A549 (cell line): Measurements from ENCODE around the gene ANKRD40CL. TPM values are rescaled to one million over a fixed set of nuclear protein-coding genes. Genes with fewer than 3 reads are reported as not detected.
A peak's percentile ranks its signal among the peaks of the same experiment; 100 is the strongest.

Source experiments
- ATAC-seq, 2 experiments: fragments of 200-7000 bp in 1 of 2; fragments of >200 bp in 1 of 2; cut with Nextera tagmentation in 1 of 2; cut with Tn5 transposase in 1 of 2; 3 replicates each; pipeline versions ENCODE4 v1.8.0 to v1.9.1; 2018 to 2020; ENCODE audit warnings: mild to moderate bottlenecking in 1 of 2, moderate library complexity in 1 of 2
- CTCF ChIA-PET: fragments of 300-600 bp; sonication (Branson Sonifier 250); formaldehyde crosslinking; extraction: SDS; loops from one replicate; lab custom pipeline; 2021; ENCODE audit warnings: antibody characterized with exemption, inconsistent platforms; lab: Yijun Ruan, JAX
- POLR2A ChIA-PET: fragments of 350-600 bp; formaldehyde crosslinking; extraction: SDS; loops from one replicate; lab custom pipeline; 2021; ENCODE audit warnings: antibody characterized with exemption, inconsistent platforms; lab: Yijun Ruan, JAX
- DNase-seq, 2 experiments: peaks; one replicate each; pipeline versions ENCODE4 v3.0.0 to v3.0.0-alpha.2; 2011 to 2016; ENCODE audit warnings: low read depth in 1 of 2, low spot score in 1 of 2
- FAIRE-seq: peaks from 2 replicates; lab custom pipeline; 2011; peaks lifted over from hg19 to GRCh38; lab: Jason Lieb, UNC
- H3K27ac ChIP-seq, 2 experiments: fragments of >200 bp; sonication (Bioruptor Twin); formaldehyde crosslinking; 3 replicates each; pipeline ENCODE4 v1.5.1; 2016 to 2017
- H3K4me1 ChIP-seq: fragments of >200 bp; sonication (Bioruptor Twin); formaldehyde crosslinking; 3 replicates; pipeline ENCODE4 v1.6.1; 2016
- H3K4me2 ChIP-seq: fragments of >200 bp; sonication (Bioruptor Twin); formaldehyde crosslinking; 3 replicates; pipeline ENCODE4 v1.6.1; 2016
- H3K4me3 ChIP-seq: fragments of >200 bp; sonication (Bioruptor Twin); formaldehyde crosslinking; 3 replicates; pipeline ENCODE4 v1.5.1; 2016
- H3K9me3 ChIP-seq: fragments of >200 bp; sonication (Bioruptor Twin); formaldehyde crosslinking; 3 replicates; pipeline ENCODE4 v1.6.1; 2016
- ATOH8 ChIP-seq: fragments of 250-450 bp; sonication (Bioruptor Pico); IDR thresholded peaks from 2 replicates; pipeline ENCODE4 v1.5.0; 2020; ENCODE audit warnings: low read depth, mild to moderate bottlenecking, moderate library complexity
- BCL3 ChIP-seq: fragments of >200 bp; sonication (Bioruptor Twin); formaldehyde crosslinking; IDR thresholded peaks from 3 replicates; pipeline ENCODE4 v1.6.1; 2016
- BHLHE40 ChIP-seq: IDR thresholded peaks from 2 replicates; pipeline ENCODE4 v1.6.1; 2012; ENCODE audit warnings: low read depth, low read length, inconsistent platforms
- CBX8 ChIP-seq: fragments of 200-600 bp; sonication (generic); IDR thresholded peaks from 2 replicates; pipeline ENCODE4 v1.6.1; 2016
- CEBPB ChIP-seq, 2 experiments: fragments of >200 bp in 1 of 2; sonication (Bioruptor Twin) in 1 of 2; formaldehyde crosslinking in 1 of 2; IDR thresholded peaks; 2 replicates each; pipeline ENCODE4 v1.6.1; 2012 to 2016
- CTCF ChIP-seq: fragments of >200 bp; sonication (Bioruptor Twin); formaldehyde crosslinking; IDR thresholded peaks from 3 replicates; pipeline ENCODE4 v1.5.1; 2016
- ESRRA ChIP-seq: fragments of 150-350 bp; IDR thresholded peaks from 2 replicates; pipeline ENCODE4 v1.6.1; 2014; ENCODE audit warnings: mild to moderate bottlenecking, low read length, borderline replicate concordance
- FOSB ChIP-seq: fragments of 250-450 bp; sonication (Bioruptor Pico); IDR thresholded peaks from 2 replicates; pipeline ENCODE4 v1.5.0; 2020; ENCODE audit warnings: mild to moderate bottlenecking, moderate library complexity
- FOXS1 ChIP-seq: fragments of 250-450 bp; sonication (Bioruptor Pico); IDR thresholded peaks from 2 replicates; pipeline ENCODE4 v1.5.0; 2020; ENCODE audit warnings: mild to moderate bottlenecking, moderate library complexity
- HES2 ChIP-seq: fragments of >200 bp; sonication (Bioruptor Twin); formaldehyde crosslinking; IDR thresholded peaks from 2 replicates; pipeline ENCODE4 v1.6.1; 2016
- HOXA7 ChIP-seq: fragments of 250-450 bp; sonication (Bioruptor Pico); IDR thresholded peaks from 2 replicates; pipeline ENCODE4 v1.5.0; 2020; ENCODE audit warnings: mild to moderate bottlenecking, moderate library complexity
- HOXB5 ChIP-seq: fragments of 250-450 bp; sonication (Bioruptor Pico); IDR thresholded peaks from 2 replicates; pipeline ENCODE4 v1.5.0; 2020; ENCODE audit warnings: mild to moderate bottlenecking, moderate library complexity
- JUN ChIP-seq, 2 experiments: fragments of >200 bp; sonication (Bioruptor Twin); formaldehyde crosslinking; IDR thresholded peaks; 2 replicates in 1 of 2; 3 replicates in 1 of 2; pipeline ENCODE4 v1.6.1; 2016 to 2017
- KDM1A ChIP-seq: fragments of 200-600 bp; sonication (generic); IDR thresholded peaks from 2 replicates; pipeline ENCODE4 v1.6.1; 2016; ENCODE audit warnings: low read depth, mild to moderate bottlenecking
- MAZ ChIP-seq: fragments of 150-350 bp; IDR thresholded peaks from 2 replicates; pipeline ENCODE4 v1.6.1; 2014; ENCODE audit warnings: antibody characterized with exemption, low read depth, low read length, borderline replicate concordance
- MYC ChIP-seq: IDR thresholded peaks from 2 replicates; pipeline ENCODE4 v1.6.1; 2012; ENCODE audit warnings: mild to moderate bottlenecking, inconsistent platforms, low read length, improper control_type of control experiment, borderline replicate concordance
- PHF8 ChIP-seq: fragments of 200-600 bp; sonication (generic); IDR thresholded peaks from 2 replicates; pipeline ENCODE4 v1.6.1; 2016; ENCODE audit warnings: low read depth, mild to moderate bottlenecking, antibody characterized with exemption, moderate library complexity, borderline replicate concordance
- POLR2AphosphoS2 ChIP-seq: conservative IDR thresholded peaks from 2 replicates; pipeline ENCODE4 v1.6.1; 2012; ENCODE audit warnings: low read length, improper control_type of control experiment, inconsistent platforms
- RARB ChIP-seq: fragments of 250-450 bp; sonication (Bioruptor Pico); IDR thresholded peaks from 2 replicates; pipeline ENCODE4 v1.8.0; 2021; ENCODE audit warnings: mild to moderate bottlenecking, moderate library complexity
- REST ChIP-seq: fragments of 200-600 bp; sonication (generic); IDR thresholded peaks from 2 replicates; pipeline ENCODE4 v1.6.1; 2016; ENCODE audit warnings: antibody characterized with exemption, mild to moderate bottlenecking, moderate library complexity
- RFX5 ChIP-seq: fragments of 450-650 bp; IDR thresholded peaks from 2 replicates; pipeline ENCODE4 v1.7.1; 2014; ENCODE audit warnings: antibody characterized with exemption, mild to moderate bottlenecking, moderate library complexity
- TFCP2L1 ChIP-seq: fragments of 250-450 bp; sonication (Bioruptor Pico); IDR thresholded peaks from 2 replicates; pipeline ENCODE4 v1.5.0; 2021; ENCODE audit warnings: mild to moderate bottlenecking
- USF2 ChIP-seq: fragments of 450-650 bp; IDR thresholded peaks from 2 replicates; pipeline ENCODE4 v1.6.1; 2014; ENCODE audit warnings: antibody characterized with exemption
- ZNF302 ChIP-seq: fragments of 250-450 bp; sonication (Bioruptor Pico); IDR thresholded peaks from 2 replicates; pipeline ENCODE4 v1.9.0; 2021; ENCODE audit warnings: inconsistent platforms, mild to moderate bottlenecking, moderate library complexity
- ZSCAN20 ChIP-seq: fragments of 250-450 bp; sonication (Bioruptor Pico); IDR thresholded peaks from 2 replicates; pipeline ENCODE4 v1.8.0; 2022; ENCODE audit warnings: mild to moderate bottlenecking, moderate library complexity
- WGBS: methylation state at CpG from one replicate; pipeline ENCODE4 v1.1.6; 2017; ENCODE audit errors: missing lambda C conversion rate; 5-methylcytosine and 5-hydroxymethylcytosine counted together
- polyA plus RNA-seq, 4 experiments: library from polyadenylated mRNA; depleted of rRNA in 3 of 4; stranded (reverse); fragments of >200 nt; fragmentation: RNase III in 1 of 4; extraction: RNeasy Plus Mini Kit Qiagen cat#74134 plus additional on column Dnase treatment in 1 of 4; gene quantifications; 2 replicates in 3 of 4; 3 replicates in 1 of 4; pipeline ENCODE4 v1.2.3, GENCODE V29; 2011 to 2017

The ANKRD40CL gene
- polyA plus RNA-seq, 2 of the 4 experiments (the other 2 are of a cell fraction) = 0.13 to 0.18 TPM

- Histone ChIP-seq H3K27ac (no peak overlapping the region), H3K4me1 (no peaks in the 10 kb centered on the region), H3K9me3 (no peaks in the 10 kb centered on the region), H3K4me2 (no peak overlapping the region), H3K4me3 (no peak overlapping the region)
- no peak for TF ChIP-seq HES2
- no peak for TF ChIP-seq JUN (IDR thresholded peaks at IDR 0.05)
- no peak for TF ChIP-seq CEBPB (IDR thresholded peaks at IDR 0.05)
- no peak for TF ChIP-seq POLR2AphosphoS2
- TF ChIP-seq BHLHE40 = no peak
- no peak for TF ChIP-seq FOSB (CRISPR knock-in tag)
- TF ChIP-seq CTCF = no peak
- TF ChIP-seq FOXS1 = no peak
- TF ChIP-seq ATOH8 (CRISPR knock-in tag) = no peak
- TF ChIP-seq MYC = no peak
- FAIRE-seq (no peak), ATAC-seq (peak in 1 of 2 experiments; percentile 28; a peak in 2 of 6 replicates), DNase-seq (no peak)
- POLR2A ChIA-PET = no interaction called here
- WGBS = 80% methylated on average over 19 of the region's 19 CpGs
- CTCF ChIA-PET = interaction anchor here (1.0 to 10.5 kb wide), 6 partner anchors 14 to 159 kb away, joined by 3 to 114 read pairs (median 16); no protein-coding TSS in a partner anchor
These were observed 31.3 kb upstream of the ANKRD40CL start for GRCh38 chr17:50798424-50799288.

- Histone ChIP-seq H3K4me3 (no peak overlapping the region), H3K9me3 (no peaks in the 10 kb centered on the region), H3K4me1 (no peaks in the 10 kb centered on the region), H3K27ac (no peak overlapping the region), H3K4me2 (no peak overlapping the region)
- WGBS = 79% methylated on average over 11 of the region's 11 CpGs
- no peak for ATAC-seq
- no peak for DNase-seq
- ChIA-PET POLR2A (no interaction called here), CTCF (interaction anchor here (0.9 to 10.5 kb wide), 6 partner anchors 10 to 159 kb away, joined by 3 to 114 read pairs (median 16); no protein-coding TSS in a partner anchor)
- TF ChIP-seq ESRRA (no peak), BCL3 (no peak), ZSCAN20 (CRISPR knock-in tag) (no peak), TFCP2L1 (no peak), USF2 (no peak), CBX8 (no peak), KDM1A (no peak), POLR2AphosphoS2 (no peak), RARB (CRISPR knock-in tag) (no peak), PHF8 (no peak), HOXA7 (CRISPR knock-in tag) (no peak), REST (no peak), HOXB5 (CRISPR knock-in tag) (no peak), MYC (no peak), ZNF302 (no peak), BHLHE40 (no peak), MAZ (no peak), FOXS1 (no peak), FOSB (CRISPR knock-in tag) (no peak), RFX5 (no peak)
- no peak for FAIRE-seq
These were observed 30.0 kb upstream of the ANKRD40CL start for GRCh38 chr17:50797135-50797810.
